ENCODE results near the gene LRMDA.

DNA sequence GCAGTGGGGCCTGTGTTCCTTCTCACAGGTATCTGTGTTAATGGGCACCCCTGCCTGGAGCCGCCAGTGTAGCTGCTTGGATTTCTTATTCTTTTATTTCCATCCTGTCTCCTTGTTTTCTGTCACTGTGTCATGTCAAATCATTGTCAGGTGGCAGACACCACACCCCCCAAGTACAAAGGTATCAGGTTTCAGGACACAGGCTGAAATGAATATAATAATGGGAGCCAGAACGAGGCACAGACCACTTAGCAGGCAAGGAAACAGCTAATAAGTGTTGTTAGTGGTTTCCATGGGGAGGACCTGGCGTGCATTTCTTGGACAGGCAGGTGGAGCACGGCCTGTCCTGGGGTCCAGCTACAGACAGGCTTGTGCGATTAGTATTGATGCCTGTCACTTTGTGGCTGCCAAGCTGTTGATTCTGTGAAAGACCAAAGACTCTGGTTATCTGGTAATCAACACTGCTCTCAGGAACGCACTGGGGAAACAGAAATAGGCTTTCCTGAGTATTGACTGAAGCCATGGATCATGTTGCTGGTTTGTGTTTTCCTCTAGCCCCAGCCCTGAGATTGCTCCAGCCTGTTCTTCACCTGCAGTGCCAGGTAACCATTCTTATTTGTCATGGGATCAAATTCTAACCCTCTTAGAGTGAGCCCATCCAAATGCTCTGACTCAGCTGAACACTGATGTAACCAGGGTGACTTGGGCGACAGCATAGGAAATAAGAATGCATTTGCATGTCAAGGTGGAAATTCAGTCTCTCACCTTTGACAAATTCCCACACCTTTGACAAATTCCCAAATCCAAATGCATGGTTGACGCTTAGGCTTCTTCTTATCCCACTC is 1002.0 kb downstream of the LRMDA start:
- TF ChIP-seq, protein P1, sequence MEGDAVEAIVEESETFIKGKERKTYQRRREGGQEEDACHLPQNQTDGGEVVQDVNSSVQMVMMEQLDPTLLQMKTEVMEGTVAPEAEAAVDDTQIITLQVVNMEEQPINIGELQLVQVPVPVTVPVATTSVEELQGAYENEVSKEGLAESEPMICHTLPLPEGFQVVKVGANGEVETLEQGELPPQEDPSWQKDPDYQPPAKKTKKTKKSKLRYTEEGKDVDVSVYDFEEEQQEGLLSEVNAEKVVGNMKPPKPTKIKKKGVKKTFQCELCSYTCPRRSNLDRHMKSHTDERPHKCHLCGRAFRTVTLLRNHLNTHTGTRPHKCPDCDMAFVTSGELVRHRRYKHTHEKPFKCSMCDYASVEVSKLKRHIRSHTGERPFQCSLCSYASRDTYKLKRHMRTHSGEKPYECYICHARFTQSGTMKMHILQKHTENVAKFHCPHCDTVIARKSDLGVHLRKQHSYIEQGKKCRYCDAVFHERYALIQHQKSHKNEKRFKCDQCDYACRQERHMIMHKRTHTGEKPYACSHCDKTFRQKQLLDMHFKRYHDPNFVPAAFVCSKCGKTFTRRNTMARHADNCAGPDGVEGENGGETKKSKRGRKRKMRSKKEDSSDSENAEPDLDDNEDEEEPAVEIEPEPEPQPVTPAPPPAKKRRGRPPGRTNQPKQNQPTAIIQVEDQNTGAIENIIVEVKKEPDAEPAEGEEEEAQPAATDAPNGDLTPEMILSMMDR (conservative IDR thresholded peaks at IDR 0.05; ENCODE audit: low read depth, low read length): no peak
- no peak for TF ChIP-seq EZH2 (IDR thresholded peaks at IDR 0.05; ENCODE audit: borderline replicate concordance, low read depth, low read length, poor library complexity, severe bottlenecking)
